Neural crest cell (in vitro differentiated cells): ENCODE data around the gene ANKRD13C. TPM values are rescaled to one million over a fixed set of nuclear protein-coding genes. Genes with fewer than 3 reads are reported as not detected.

Experiments
- DNase-seq: peaks from one replicate; pipeline ENCODE4 v3.0.0; 2021; ENCODE audit warnings: low read depth, mixed read lengths, low spot score
- H3K27ac Mint-ChIP-seq: one replicate; pipeline ENCODE4 v1.8.0; 2021; ENCODE audit warnings: mild to moderate bottlenecking, mixed read lengths; ENCODE audit not compliant: unreplicated experiment
- H3K27me3 Mint-ChIP-seq: 2 replicates; pipeline ENCODE4 v1.8.0; 2021; ENCODE audit warnings: low read depth, mild to moderate bottlenecking, mixed read lengths
- H3K36me3 Mint-ChIP-seq: 2 replicates; pipeline ENCODE4 v1.8.0; 2021; ENCODE audit warnings: low read depth, mild to moderate bottlenecking, mixed read lengths
- H3K4me1 Mint-ChIP-seq: 2 replicates; pipeline ENCODE4 v1.8.0; 2021; ENCODE audit warnings: mixed read lengths
- H3K4me3 Mint-ChIP-seq: one replicate; pipeline ENCODE4 v1.8.0; 2021; ENCODE audit warnings: mild to moderate bottlenecking, mixed read lengths
- H3K9me3 Mint-ChIP-seq: 2 replicates; pipeline ENCODE4 v1.8.0; 2021; ENCODE audit warnings: mixed read lengths
- total RNA-seq: library from RNA; stranded (reverse); gene quantifications from 2 replicates; pipeline ENCODE4 v1.2.1, GENCODE V29; 2021
- TF ChIP-seq, protein P1 (sequence below): fragments of 200-600 bp; sonication (generic); conservative IDR thresholded peaks from 2 replicates; pipeline ENCODE4 v1.5.0; 2021; ENCODE audit warnings: antibody characterized with exemption, mild to moderate bottlenecking

Gene ANKRD13C
- total RNA-seq, 1 donor from 2014 or later: 21.5 TPM

- no peak overlapping the region for H3K27ac Mint-ChIP-seq
- no peak for DNase-seq
- TF ChIP-seq, protein P1, sequence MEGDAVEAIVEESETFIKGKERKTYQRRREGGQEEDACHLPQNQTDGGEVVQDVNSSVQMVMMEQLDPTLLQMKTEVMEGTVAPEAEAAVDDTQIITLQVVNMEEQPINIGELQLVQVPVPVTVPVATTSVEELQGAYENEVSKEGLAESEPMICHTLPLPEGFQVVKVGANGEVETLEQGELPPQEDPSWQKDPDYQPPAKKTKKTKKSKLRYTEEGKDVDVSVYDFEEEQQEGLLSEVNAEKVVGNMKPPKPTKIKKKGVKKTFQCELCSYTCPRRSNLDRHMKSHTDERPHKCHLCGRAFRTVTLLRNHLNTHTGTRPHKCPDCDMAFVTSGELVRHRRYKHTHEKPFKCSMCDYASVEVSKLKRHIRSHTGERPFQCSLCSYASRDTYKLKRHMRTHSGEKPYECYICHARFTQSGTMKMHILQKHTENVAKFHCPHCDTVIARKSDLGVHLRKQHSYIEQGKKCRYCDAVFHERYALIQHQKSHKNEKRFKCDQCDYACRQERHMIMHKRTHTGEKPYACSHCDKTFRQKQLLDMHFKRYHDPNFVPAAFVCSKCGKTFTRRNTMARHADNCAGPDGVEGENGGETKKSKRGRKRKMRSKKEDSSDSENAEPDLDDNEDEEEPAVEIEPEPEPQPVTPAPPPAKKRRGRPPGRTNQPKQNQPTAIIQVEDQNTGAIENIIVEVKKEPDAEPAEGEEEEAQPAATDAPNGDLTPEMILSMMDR: no peak
- H3K9me3 Mint-ChIP-seq: no peaks in the 10 kb centered on the region
- peaks cover 15% of the 10 kb centered on the region for H3K4me1 Mint-ChIP-seq
- H3K27me3 Mint-ChIP-seq: no peaks in the 10 kb centered on the region
- H3K4me3 Mint-ChIP-seq: no peak overlapping the region
- H3K36me3 Mint-ChIP-seq: no peaks in the 10 kb centered on the region
Measured at GRCh38 chr1:70211541-70211940, 143.0 kb downstream of the ANKRD13C start.

DNA sequence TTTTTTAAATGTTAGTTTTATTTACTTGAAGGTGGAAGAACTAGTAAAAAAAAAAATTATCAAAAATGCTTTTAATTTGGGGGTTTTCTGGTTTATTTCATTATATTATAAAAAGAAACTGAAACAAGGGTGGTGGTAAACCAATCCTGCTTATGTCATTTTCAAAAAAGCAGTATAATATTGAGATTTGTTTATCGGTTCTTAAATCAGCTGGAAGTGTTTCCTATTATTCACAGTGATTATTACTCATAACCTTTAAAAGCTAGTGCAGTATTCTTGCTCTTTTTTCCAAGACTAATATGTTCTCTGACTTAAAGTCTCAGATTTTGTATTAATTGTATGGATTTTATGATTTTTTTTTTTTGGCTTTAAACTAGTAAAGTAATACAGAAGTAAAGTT is 143.7 kb downstream of the ANKRD13C start:
- no peak overlapping the region for H3K27ac Mint-ChIP-seq
- no peaks in the 10 kb centered on the region for H3K36me3 Mint-ChIP-seq
- no peaks in the 10 kb centered on the region for H3K9me3 Mint-ChIP-seq

More for the DNA sequence above, 143.7 kb downstream of the ANKRD13C start:
- Mint-ChIP-seq H3K4me3 (no peak overlapping the region), H3K4me1 (peaks cover 17% of the 10 kb centered on the region), H3K27me3 (no peaks in the 10 kb centered on the region)
- TF ChIP-seq, protein P1: no peak
- DNase-seq: no peak

Other genes with a start within 250 kb of the ANKRD13C start
- gene LRRC40, start 149.1 kb downstream of the ANKRD13C start, total RNA-seq: 27.7 and 28.0 TPM in 2 replicates
- gene SRSF11, start 133.3 kb downstream of the ANKRD13C start, total RNA-seq: 244 and 245 TPM in 2 replicates
- 11.3 and 12.4 TPM in 2 replicates for gene CTH, start 56.5 kb upstream of the ANKRD13C start, total RNA-seq